Testis (tissue), 2 donors: ENCODE data around the gene AOX1.

ENCODE experiments used
- CTCF ChIP-seq, 3 experiments: fragments of 450-650 bp in 2 of 3; fragments of 200-600 bp in 1 of 3; sonication (generic) in 1 of 3; IDR thresholded peaks; one replicate each; pipeline ENCODE4 v1.5.1; 2016 to 2019; ENCODE audit warnings: antibody characterized with exemption in 3 of 3, mild to moderate bottlenecking in 2 of 3, moderate library complexity in 1 of 3
- POLR2A ChIP-seq: fragments of 450-650 bp; IDR thresholded peaks from one replicate; pipeline ENCODE4 v1.6.1; 2017; ENCODE audit warnings: antibody characterized with exemption, mild to moderate bottlenecking, moderate library complexity

DNA sequence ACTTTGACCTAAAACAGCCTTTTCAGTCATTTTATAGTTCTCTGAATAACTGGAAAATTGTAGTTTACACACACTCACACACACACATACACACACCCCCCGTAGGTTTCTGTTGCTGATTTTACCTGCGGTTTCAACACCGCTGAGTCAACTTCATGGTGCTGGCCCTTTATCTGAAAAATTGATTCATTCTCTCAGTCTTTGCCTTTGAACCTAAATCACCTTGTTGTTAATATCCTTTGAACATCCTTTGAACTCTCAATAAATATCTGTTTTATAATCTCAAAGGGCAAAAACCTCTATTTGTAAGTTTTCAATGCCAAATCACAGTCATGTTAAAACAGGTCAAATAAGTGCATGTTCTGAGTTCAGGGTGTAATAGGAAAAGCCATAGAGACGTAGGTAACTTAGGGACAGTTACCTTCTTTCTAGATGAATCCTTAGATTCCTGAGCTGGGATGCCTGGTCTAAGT lies 116.9 kb downstream of the AOX1 start:
- TF ChIP-seq CTCF (IDR thresholded peaks at IDR 0.05) (no peak), POLR2A (no peak)
